ENCODE data around the gene NOP16. TPM values are rescaled to one million over a fixed set of nuclear protein-coding genes. Genes with fewer than 3 reads are reported as not detected.

NOP16 gene
- total and polyA plus RNA-seq, 2 donors (not counting 1 experiment from before 2014, with no cell fraction given): 11.1 to 26.3 TPM

DNA sequence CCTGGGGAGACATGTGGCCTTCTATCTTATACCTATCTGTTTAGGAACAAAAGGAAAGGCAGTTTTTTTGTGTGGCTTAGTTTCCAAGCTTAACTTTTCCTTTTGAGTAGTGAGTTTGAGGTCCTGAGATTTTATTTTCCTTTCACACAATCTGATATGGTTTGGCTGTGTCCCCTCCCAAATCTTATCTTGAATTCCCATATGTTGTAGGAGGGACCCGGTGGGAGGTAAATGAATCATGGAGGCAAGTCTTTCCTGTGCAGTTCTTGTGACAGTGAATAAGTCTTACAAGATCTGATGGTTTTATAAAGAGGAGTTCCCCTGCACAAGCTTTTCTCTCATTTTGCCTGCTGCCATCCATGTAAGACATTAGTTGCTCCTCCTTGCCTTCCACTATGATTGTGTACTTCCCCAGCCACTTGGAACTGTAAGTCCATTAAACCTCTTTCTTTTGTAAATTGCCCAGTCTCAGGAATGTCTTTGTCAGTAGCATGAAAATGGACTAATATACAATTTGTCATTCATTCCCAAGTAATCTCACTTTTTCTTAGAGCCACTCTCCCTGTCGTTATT lies 32.7 kb upstream of the NOP16 start:
- Histone ChIP-seq H3K27me3 (ENCODE audit: control insufficient read depth, insufficient read depth, low read length) (no peaks in the 10 kb centered on the region), H2AFZ (ENCODE audit: low read length) (no peak overlapping the region), H3K27ac (ENCODE audit: insufficient read depth, low read length) (no peak overlapping the region), H3K36me3 (ENCODE audit: control insufficient read depth, insufficient read depth, low read length) (no peaks in the 10 kb centered on the region), H3K79me2 (ENCODE audit: control insufficient read depth, insufficient read depth, low read length) (peaks cover 1% of the 10 kb centered on the region), H3K4me2 (ENCODE audit: extremely low read depth, insufficient read depth, low read length) (no peak overlapping the region), H4K20me1 (ENCODE audit: control insufficient read depth, extremely low read depth, insufficient read depth, low read length) (no peaks in the 10 kb centered on the region), H3K4me3 (replicated peaks in 1 of 4; ENCODE audit: control extremely low read depth in 1 of 4, insufficient read depth in 1 of 4, low read depth in 3 of 4, low read length in 4 of 4) (no peak overlapping the region), H3K9me3 (ENCODE audit: control insufficient read depth, insufficient read depth, low read depth, low read length) (no peaks in the 10 kb centered on the region), H3K9ac (ENCODE audit: insufficient read depth, low read length) (no peak overlapping the region), H3K4me1 (ENCODE audit: control insufficient read depth, extremely low read depth, insufficient read depth, low read length) (peaks cover 2% of the 10 kb centered on the region)
- no peak for DNase-seq (ENCODE audit: low read depth in 2 of 2)
- TF ChIP-seq EZH2 (IDR thresholded peaks at IDR 0.05; ENCODE audit: low read length, missing control alignments): no peak
- TF ChIP-seq, protein P1, sequence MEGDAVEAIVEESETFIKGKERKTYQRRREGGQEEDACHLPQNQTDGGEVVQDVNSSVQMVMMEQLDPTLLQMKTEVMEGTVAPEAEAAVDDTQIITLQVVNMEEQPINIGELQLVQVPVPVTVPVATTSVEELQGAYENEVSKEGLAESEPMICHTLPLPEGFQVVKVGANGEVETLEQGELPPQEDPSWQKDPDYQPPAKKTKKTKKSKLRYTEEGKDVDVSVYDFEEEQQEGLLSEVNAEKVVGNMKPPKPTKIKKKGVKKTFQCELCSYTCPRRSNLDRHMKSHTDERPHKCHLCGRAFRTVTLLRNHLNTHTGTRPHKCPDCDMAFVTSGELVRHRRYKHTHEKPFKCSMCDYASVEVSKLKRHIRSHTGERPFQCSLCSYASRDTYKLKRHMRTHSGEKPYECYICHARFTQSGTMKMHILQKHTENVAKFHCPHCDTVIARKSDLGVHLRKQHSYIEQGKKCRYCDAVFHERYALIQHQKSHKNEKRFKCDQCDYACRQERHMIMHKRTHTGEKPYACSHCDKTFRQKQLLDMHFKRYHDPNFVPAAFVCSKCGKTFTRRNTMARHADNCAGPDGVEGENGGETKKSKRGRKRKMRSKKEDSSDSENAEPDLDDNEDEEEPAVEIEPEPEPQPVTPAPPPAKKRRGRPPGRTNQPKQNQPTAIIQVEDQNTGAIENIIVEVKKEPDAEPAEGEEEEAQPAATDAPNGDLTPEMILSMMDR (conservative IDR thresholded peaks at IDR 0.05 in 1 of 2, IDR thresholded peaks at IDR 0.05 in 1 of 2; ENCODE audit: low read depth in 1 of 2, low read length in 2 of 2): no peak

DNA sequence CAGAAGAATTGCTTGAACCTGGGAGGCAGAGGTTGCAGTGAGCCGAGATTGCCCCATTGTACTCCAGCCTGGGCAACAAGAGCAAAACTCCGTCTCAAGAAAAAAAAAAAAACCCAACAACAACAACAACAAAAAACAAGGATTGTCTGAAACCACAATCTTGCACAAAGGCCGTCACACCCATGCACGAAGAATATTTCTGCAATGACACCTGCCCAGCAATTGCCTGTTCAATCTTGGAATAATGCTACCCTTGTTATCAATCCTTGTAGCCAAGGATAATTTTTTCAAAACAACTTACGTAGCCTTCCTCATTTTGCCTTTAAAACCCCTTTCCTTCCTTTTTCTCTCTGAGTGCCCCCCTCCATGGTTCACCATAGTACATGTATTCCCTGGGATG lies 31.7 kb upstream of the NOP16 start:
- Histone ChIP-seq H2AFZ (ENCODE audit: low read length) (no peak overlapping the region), H3K36me3 (ENCODE audit: control insufficient read depth, insufficient read depth, low read length) (no peaks in the 10 kb centered on the region), H3K27me3 (ENCODE audit: control insufficient read depth, insufficient read depth, low read length) (no peaks in the 10 kb centered on the region), H3K79me2 (ENCODE audit: control insufficient read depth, insufficient read depth, low read length) (peaks cover 11% of the 10 kb centered on the region), H3K4me1 (ENCODE audit: control insufficient read depth, extremely low read depth, insufficient read depth, low read length) (peaks cover 4% of the 10 kb centered on the region), H3K4me3 (replicated peaks in 1 of 4; ENCODE audit: control extremely low read depth in 1 of 4, insufficient read depth in 1 of 4, low read depth in 3 of 4, low read length in 4 of 4) (no peak overlapping the region), H3K9me3 (ENCODE audit: control insufficient read depth, insufficient read depth, low read depth, low read length) (no peaks in the 10 kb centered on the region), H3K4me2 (ENCODE audit: extremely low read depth, insufficient read depth, low read length) (no peak overlapping the region), H3K9ac (ENCODE audit: insufficient read depth, low read length) (no peak overlapping the region), H4K20me1 (ENCODE audit: control insufficient read depth, extremely low read depth, insufficient read depth, low read length) (no peaks in the 10 kb centered on the region), H3K27ac (ENCODE audit: insufficient read depth, low read length) (no peak overlapping the region)
- TF ChIP-seq, protein P1 (conservative IDR thresholded peaks at IDR 0.05 in 1 of 2, IDR thresholded peaks at IDR 0.05 in 1 of 2; ENCODE audit: low read depth in 1 of 2, low read length in 2 of 2): no peak
- TF ChIP-seq EZH2 (IDR thresholded peaks at IDR 0.05; ENCODE audit: low read length, missing control alignments): no peak
- DNase-seq (ENCODE audit: low read depth in 2 of 2): no peak

DNA sequence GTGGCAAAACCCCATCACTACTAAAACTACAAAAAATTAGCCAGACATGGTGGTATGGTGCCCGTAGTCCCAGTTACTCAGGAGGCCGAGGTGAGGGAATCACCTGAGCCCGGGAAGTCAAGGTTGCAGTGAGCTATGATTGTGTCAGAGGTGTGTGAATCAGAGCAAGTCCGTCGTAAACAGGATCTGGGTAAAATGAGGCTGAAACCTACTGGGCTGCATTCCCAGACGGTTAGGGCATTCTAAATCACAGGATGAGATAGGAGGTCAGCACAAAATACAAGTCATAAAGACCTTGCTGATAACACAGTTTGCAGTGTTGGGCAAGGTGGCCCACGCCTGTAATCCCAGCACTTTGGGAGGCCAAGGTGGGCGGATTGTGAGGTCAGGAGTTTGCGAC lies 29.9 kb upstream of the NOP16 start:
- H4K20me1 ChIP-seq (ENCODE audit: control insufficient read depth, extremely low read depth, insufficient read depth, low read length): no peaks in the 10 kb centered on the region
- no peak overlapping the region for H3K9ac ChIP-seq (ENCODE audit: insufficient read depth, low read length)
- DNase-seq (ENCODE audit: low read depth in 2 of 2): peak in 1 of 2 donors; percentile 55
- no peak overlapping the region for H2AFZ ChIP-seq (ENCODE audit: low read length)
- H3K36me3 ChIP-seq (ENCODE audit: control insufficient read depth, insufficient read depth, low read length): no peaks in the 10 kb centered on the region
- peaks cover 14% of the 10 kb centered on the region for H3K4me1 ChIP-seq (ENCODE audit: control insufficient read depth, extremely low read depth, insufficient read depth, low read length)
- no peaks in the 10 kb centered on the region for H3K27me3 ChIP-seq (ENCODE audit: control insufficient read depth, insufficient read depth, low read length)
- no peak overlapping the region for H3K4me2 ChIP-seq (ENCODE audit: extremely low read depth, insufficient read depth, low read length)
- H3K4me3 ChIP-seq (replicated peaks in 1 of 4; ENCODE audit: control extremely low read depth in 1 of 4, insufficient read depth in 1 of 4, low read depth in 3 of 4, low read length in 4 of 4): no peak overlapping the region
- no peak for TF ChIP-seq EZH2 (IDR thresholded peaks at IDR 0.05; ENCODE audit: low read length, missing control alignments)
- TF ChIP-seq, protein P1 (conservative IDR thresholded peaks at IDR 0.05 in 1 of 2, IDR thresholded peaks at IDR 0.05 in 1 of 2; ENCODE audit: low read depth in 1 of 2, low read length in 2 of 2): no peak
- H3K79me2 ChIP-seq (ENCODE audit: control insufficient read depth, insufficient read depth, low read length): peaks cover 30% of the 10 kb centered on the region
- no peaks in the 10 kb centered on the region for H3K9me3 ChIP-seq (ENCODE audit: control insufficient read depth, insufficient read depth, low read depth, low read length)
- H3K27ac ChIP-seq (ENCODE audit: insufficient read depth, low read length): no peak overlapping the region

Measured in fibroblast of lung (primary cell).